ENCODE results near the gene ALDH1L1. TPM values are rescaled to one million over a fixed set of nuclear protein-coding genes. Genes with fewer than 3 reads are reported as not detected.

ALDH1L1 gene
- total and polyA plus RNA-seq, 2 of the 8 experiments (the other 6 are each of a cell fraction or from before 2014, with no cell fraction given) = 0.98 to 1.6 TPM

GRCh38 chr3:126056681-126057500 is 123.5 kb downstream of the ALDH1L1 start (continued):
- no peak for TF ChIP-seq CTCF (IDR thresholded peaks at IDR 0.05; ENCODE audit: control extremely low read depth in 1 of 3, insufficient read depth in 1 of 3, low read depth in 1 of 3, low read length in 3 of 3)
- TF ChIP-seq EZH2 (IDR thresholded peaks at IDR 0.05; ENCODE audit: low read depth, low read length, severe bottlenecking) = no peak
- TF ChIP-seq PHF8 (conservative IDR thresholded peaks at IDR 0.05; ENCODE audit: low read depth, low read length) = no peak
- TF ChIP-seq SP1 (IDR thresholded peaks at IDR 0.05; ENCODE audit: low read depth, low read length) = no peak
- TF ChIP-seq CHD1 (IDR thresholded peaks at IDR 0.05; ENCODE audit: low read depth, low read length) = no peak
- no peak for TF ChIP-seq JUND (IDR thresholded peaks at IDR 0.05; ENCODE audit: low read length)
